NOMO-1 treated with DMSO at 0.1 percent for 48 hours (cell line): ENCODE results near the gene WNT7B.
"Not testable (repeated sequence)": the region's sequence is repeated elsewhere in the genome, so short reads cannot be mapped to it uniquely, and the experiment has no call there.

Experiments
- DNase-seq: peaks from one replicate; lab custom pipeline; 2025; ENCODE audit not compliant: unreplicated experiment; lab: John Stamatoyannopoulos, UW

The WNT7B gene

DNA sequence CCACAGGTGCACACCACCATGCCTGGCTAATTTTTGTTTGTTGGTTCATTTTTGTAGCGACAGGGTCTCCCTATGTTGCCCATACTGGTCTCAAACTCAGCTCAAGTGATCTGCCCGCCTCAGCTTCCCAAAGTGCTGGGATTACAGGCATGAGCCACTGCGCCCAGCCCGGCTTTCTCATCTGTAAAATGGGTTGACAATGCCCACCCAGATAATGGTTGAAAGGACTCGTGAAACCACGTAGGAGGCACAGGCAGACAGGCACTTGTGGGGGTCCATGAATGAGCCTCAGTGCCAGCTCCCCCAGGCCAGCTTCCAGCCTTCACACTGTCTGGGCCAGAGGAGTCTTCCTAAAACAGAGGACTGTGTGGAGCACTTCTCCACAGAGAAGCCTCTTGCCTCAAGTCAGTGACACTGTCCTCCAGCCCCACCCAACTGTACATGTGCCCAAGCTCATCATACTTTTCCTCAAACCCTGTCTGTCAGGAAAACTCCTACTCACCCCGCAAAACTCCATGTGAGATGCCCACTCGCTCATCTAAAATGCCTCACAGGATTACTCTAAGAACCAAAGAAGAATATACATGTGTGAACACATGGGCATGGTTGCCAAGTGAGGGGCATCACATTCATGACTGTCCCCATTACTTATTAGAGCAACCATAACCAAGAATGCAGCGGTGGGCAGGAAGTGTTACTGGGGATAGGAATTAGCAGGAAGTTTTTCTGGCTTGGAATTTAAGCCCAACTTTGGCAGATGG lies 32.1 kb upstream of the WNT7B start:
- no peak for DNase-seq

DNA sequence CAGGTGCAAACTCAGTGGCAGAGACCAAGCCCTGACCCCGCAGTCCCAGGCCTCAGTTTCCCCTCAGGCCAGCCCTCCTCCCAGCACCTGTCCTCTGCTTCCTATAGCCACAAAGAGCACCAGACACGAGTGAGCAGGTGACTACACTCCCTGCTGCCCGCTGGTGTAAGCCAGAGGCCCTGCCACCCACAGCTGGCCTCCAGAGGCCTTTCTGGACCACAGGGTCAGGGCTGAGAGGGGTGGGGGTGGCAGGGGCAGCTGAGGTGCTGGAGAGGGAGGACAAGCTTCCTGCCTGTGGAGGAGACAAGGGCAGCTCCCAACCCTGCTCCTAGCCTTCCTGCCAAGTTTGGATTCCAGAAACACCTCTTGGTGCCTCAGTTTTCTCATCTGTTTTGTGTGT lies 31.3 kb upstream of the WNT7B start:
- no peak for DNase-seq

DNA sequence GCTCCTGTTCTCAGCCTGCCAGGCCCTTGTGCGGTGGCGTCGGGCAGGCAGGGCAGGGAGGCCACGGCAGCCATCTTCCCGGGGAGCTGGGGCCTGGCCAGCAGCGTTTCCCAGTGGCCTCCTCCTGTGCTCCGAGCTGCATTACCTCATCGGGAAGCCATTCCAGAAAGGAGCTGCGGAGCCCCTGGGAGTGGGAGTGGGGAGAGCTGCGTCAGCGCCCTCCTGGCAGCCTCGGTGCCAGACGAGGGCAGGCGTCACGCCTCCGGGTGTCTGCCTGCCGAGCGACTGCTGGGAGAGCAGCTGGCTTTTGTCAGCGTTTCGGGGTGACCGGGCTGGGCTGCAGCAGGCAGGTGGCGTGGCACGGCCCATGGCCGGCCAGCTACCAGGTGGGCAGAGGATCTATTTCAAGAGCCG lies 30.9 kb upstream of the WNT7B start:
- no peak for DNase-seq

DNA sequence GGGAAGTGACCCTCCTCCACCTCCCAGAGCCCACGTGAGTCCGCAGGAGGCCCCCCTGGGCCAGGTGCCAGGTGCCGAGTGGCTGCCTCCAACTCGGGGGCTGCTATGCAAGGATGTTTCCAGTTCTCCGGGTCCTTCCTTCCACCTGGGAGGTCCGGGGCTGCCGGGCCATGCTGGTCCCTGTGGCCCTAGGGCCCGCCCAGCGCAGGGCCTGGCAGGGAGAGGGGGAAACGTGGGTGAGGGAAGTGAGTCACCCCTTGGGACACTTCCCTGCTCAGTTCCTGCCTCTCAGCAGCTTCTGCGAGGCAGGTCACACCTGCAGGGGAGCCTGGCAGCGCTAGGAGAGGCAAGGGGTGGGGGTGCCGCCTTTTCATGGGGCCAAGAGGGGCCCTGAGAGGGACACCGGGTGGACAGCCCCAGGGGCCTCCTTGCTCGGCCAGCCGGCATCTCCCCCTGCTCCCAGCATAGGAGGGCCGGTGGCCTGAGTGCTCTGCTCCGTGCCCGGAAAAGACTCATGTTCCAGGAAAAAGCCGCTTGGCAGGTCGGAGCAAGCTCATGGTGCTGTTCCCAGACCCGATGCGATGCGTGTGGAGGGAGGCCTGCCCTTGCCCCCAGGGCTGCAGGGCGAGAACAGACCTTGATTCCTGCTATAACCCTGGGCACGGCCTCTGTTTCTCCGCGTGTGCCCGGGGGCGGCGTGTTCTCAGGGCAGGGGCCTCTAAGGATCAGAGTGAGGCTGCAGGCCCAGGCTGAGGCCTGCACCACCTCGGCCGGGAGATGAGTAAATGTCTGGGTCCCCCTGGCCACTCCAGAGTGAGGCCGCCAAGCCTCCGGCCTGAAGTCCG lies 30.3 kb upstream of the WNT7B start:
- no peak for DNase-seq

DNA sequence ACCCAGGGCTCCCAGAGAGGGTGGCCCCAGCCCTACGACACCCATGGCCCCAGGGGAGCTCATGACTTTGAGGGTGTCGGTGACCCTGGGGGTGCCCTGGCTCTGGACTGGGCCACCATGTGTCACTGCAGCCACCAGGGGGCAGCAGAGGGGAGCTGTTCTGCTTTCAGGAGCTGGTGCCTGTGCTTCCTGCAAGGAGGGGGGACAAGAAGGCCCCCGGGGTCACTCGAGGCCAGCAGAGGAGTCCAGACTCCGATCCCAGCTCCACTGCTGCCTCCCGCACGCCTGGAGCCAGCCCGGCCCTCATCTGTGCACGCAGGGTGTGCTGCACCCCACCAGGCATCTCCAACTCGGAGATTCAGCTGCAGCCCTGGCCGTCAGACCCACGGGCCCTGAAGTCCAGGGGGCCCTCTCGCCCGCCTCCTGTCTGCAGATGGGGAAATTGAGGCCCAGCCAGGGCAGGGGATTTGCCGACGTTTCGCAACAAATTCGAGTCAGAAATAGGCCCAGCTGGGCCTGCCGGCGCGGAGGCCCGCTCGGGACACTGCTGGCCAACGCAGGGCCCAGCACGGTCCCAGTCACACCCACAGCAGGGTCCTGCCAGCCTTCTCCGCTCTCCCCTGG lies 29.5 kb upstream of the WNT7B start:
- peak; percentile 82 for DNase-seq

DNA sequence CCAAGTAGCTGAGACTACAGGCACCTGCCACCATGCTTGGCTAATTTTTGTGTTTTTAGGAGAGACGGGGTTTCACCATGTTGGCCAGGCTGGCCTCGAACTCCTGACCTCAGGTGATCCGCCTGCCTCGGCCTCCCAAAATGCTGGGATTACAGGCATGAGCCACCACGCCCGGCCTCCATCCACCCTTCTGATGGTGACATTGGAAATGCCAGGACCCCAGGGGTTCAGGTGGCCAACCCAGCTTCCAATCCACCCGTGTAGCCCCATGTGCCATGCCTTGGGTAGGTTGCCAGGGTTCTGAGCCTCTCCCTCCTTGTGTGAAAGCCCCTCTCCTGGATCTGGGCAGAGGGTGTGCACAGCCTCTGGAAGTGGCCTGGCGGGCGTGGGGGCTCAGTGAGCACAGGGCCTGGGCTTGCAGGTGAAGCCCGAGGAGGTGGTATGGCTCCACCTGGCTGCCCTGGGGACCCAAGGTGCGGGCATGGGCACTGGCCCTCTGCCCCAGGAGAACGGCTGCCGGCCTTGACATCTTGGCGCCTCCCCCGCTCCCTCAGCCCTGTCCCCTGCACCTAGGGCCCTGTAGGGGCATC lies 28.2 kb upstream of the WNT7B start:
- not testable (repeated sequence) for DNase-seq

DNA sequence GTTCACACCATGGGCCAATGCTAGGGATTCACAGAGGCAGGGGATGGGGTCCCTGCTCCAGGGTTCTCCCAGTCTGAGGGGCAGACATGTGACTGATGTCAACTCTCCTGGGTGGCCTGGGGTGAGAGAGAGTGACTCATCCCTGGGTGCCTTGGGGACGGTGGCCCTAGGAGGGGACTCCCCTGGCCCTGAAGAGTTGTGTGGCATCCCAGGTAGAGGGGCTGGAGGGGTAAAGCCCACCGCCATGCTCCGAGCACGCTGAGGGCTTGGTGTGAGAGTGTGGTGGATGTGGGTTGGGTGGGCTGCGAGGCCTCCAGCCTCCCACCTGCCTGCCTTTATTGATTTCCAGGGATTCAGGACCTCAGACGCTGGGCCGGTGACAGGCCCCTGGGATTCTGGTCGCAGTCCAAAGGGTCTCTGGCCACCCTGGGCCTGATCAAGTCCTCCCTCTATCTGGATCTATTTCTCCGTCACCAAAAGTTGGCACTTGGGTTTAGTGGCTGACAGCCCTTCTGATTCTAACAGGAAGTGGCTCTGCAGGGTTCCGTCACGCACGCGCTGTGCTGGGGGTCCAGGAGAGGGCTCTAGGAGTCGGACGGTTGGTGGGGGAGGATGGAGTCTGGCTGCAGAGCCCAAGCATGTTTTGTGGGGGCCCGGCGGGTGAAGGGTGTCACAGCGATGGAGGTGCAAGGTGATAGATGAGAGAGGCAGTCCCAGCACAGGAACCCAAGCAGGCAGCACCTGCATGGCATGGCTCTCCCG lies 27.3 kb upstream of the WNT7B start:
- DNase-seq = no peak

DNA sequence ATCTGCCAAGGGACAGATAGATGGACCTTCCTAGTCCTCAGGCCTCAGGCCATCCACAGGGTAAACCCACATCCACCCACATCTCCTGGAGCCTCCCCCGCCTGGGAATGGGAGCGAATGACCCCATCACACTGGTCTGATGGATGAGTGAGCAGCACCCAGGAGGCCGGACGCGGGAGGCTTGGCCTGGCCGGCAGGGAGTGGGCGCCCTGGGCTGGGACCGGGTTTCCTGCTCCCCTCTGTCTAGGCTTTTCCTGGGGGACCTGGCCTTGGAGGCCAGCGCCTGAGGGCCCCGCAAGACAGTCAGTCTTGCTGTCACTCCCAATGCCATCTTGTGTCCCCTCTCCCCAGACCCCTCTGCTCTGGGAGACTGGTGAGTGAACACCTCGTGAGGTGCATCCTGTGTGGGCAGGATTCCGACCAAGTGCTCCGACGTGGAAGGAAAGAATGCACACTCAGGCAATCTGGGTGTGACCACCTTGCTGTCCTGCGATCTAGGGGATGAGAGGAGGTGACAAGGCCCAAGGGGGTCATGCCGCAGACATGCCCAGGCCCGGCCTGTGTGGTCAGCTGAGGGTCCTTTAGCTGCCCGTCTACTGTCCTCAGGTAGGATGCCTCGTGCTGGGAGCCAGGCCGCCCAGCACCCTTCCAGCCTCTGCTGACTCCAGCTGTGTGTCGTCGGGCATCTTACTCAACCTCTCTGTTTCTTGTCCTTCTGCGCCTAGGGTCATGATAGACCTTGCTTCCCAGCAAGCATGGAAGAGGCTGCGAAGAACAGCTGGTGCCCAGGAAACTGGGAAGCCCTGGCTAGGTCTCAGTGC lies 26.5 kb upstream of the WNT7B start:
- no peak for DNase-seq

DNA sequence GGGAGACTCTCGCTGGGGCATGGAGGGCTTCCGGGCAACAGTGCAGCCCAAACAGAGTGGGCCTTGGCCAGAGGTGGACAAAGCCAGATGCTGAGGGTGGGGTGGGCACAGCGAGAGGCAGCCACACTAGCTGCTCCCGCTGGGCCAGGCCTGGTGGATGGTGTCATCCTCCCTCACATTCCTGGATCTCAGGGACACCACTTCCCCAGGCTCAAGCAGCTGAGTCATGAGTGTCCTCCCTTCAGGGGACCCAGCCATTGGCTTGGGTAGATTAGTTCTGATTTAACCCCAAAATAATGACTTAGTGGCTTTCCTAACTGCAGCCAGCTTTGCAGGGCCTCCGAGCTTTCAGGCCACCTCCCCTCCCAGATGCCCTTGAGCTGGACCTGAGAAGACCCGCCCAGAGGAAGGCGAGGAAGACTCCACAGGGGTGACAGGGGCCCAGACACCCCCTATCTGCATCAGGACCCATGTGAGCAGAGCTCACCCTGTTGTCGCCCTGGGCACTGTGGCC lies 25.9 kb upstream of the WNT7B start:
- no peak for DNase-seq

DNA sequence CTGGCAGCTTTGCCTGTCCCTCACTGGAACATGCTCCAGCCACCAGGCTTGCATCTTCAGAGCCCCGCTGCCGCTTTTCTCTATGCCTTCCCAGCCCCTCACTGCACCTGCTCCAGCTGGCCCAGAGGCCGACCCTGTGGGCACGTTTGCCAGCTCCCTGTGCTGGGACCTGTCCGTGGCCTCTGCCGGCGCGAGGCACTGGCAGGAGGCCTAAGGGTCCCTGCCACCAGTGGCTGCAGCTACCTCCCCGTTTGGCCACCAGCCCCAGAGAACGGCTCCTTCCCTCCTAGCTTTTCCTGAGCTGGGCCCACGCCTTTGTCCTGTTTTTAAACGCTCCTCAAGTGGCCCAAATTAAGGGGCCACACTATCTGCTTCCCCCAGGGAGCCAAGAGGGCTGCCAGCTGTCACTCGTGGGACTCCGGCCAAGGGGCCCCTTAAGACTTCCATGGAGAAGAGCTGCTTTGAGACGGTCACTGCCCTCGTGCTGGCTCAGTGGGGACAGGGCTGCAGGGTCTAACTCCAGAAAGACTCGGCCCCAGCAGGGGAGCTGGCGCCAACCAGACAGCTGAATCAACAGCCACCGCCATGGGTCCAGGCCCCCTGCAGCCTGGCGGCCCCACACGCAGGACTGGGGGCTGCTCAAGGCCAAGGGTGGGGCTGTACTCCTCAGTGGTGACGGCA lies 24.6 kb upstream of the WNT7B start:
- DNase-seq = no peak

DNA sequence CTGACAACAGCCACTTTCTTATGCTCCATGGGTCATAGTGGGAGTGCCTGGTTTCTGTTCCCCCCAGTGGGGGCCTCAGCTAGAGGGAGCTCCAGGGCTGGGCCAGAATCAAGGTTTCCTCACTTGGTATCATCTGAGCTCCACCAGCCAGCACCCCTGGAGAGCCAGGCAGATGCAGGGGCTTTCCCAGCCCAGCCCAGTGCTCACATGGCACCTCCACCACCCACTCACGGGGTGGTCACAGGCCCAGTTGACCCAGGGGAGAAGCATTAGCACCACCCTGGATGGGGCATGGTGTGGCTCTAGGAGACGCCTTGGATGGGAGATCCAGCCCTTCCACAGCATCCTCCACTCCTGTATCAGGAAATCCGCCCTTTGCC lies 24.1 kb upstream of the WNT7B start:
- DNase-seq = no peak

DNA sequence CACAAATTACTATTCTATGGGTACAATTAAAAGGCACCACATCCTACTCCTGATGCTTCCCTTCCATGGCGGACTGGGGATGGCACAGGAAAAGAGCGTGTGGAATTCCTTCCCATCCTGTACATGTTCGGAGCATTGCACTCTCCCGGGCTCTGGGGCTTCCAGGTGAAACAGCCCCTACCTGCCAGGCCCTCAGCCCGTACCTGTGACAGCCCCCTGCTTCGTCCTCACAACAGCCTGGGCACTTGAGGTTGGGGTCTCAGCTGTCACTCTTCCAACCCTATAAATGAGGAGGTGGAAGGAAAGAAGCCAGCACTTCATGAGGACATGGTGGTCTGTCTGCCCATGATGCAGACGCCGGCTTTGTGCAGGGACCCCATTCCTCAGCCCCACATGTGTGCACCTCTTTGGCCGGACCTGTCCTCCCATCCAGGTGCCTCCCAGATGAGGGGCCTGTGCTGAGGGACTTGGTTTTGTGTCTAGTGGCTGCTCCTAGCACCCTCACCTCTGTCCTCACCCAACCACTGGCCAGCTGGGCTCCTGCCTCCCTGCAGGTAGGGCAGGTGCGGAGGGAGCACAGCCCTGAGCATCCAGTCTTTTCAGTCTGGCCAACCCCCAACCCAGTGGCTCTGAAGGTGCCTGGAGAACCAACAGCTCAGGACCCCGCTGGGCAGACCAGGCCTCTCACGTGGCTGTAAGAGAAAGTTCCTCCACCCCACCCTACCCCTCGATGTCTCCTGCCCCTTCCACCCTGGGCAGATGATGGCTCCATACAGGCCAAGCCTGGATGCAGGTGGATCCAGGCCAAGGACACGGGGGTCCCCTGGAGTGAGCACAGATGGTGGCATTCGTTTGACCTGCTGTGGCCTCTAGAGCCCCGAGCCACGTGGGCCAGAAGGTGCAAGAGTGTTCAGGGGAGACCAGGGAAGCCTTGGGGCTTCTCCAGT lies 23.4 kb upstream of the WNT7B start:
- no peak for DNase-seq

DNA sequence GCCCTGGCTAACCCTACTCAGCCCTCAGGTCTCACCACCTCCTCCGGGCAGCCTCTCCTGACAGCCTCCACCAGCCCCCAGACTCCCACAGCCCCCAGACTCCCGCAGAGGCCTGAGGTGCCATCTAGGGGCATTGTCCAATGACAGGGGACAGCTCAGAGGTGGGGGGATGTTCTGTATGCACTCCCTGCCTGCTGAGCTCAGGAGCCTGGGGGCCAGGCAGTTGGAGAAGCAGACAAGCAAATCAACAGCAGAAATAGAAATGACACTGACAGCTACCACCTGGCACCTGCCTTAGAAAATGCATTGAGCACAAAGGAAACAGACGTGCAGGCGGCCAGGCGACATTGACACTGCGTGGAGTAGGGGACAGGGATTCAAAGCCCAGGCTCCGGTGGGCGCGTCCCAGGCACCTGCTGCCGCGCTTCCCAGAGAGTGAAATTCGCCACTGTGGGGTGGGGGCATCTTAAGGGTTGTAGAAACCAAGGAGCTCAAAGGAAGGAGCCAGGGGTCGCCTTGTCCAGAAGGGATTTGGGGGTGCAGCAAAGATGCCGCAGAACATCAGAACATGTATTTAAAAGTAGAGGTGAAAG lies 22.5 kb upstream of the WNT7B start:
- DNase-seq = no peak

DNA sequence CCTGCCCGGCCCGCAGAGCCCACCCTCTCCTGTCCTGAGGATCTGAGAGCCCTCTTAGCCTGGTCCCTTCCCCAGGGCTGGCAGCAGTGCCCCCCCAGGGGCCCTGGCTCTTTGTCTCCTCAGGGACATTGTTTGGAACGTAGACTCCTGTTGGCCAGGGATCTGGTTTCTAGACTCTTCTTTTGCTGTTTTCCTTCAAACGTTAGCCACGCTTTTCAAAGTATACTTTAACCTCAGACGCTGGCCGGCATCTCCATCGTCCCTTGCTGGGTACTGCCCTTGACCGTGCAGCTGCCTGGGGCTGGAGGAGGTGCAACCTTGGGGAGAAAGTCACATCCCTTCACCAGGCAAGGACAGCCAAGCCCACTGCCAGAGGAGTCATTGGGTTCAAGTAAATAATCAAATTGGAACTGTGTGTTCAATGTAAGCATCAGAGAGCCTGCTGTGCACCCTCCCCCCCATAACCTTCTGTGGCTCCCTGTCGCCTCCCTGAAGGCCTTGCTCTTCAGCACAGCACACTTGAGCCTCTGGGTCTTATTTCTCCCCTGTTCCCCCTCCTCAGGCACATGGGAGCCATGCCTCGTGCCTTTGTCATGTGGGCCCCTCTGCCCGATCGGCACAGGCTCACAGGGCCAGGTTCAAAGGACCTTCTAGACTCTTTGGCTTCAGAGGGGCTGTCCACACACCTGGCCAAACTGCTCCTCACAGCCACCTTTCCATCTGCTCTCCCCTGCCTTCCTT lies 21.8 kb upstream of the WNT7B start:
- no peak for DNase-seq

DNA sequence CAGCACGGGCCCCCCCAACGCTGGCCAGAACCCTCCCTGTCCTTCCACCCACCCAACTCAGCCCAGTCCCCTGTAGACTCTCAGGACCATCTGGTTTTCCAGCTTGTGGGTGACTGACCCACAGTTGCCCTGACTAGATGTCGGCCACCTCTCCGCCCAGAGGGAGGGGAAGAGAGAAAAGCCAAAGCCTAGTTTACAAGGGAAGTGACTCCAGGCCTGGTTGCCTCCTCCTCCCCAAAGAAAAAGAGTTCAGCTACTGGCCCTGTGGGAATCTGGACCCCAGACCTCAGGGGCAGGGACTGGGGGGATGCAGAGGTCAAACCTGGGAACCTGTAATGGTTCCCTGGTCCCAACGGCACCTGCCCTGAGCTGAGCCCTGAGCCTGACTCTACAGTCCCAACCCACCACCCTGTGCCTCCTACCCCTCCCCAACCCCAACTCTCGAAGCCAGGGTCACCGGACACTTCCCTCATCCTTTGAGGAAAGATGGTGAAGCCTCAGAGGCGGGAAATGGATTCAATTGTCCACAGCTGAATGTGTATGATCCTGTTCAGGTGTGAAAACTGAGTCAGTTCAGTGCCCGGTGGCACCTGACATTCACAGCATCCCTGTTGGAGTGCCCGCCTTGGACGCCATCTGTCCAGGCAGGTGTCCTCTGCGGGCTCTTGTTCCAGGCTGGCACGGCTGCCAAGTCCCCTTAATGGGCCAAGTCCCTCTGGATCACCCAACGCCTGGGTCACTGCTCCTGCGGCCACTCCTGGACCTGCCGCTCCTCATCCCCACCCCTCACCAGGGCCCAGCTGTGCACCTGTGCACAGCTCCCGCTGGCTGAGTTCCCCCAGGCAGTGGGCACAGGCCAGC lies 21.0 kb upstream of the WNT7B start:
- DNase-seq = no peak
